H1 (cell line): ENCODE results near the gene WDR31. TPM values are rescaled to one million over a fixed set of nuclear protein-coding genes. Genes with fewer than 3 reads are reported as not detected.

Experiments
- CTCF ChIA-PET: fragments of 300-600 bp; sonication (Branson Sonifier 250); formaldehyde crosslinking; loops from one replicate; lab custom pipeline; 2021; ENCODE audit not compliant: partially characterized antibody; lab: Charles Lee
- POLR2A ChIA-PET: fragments of 300-600 bp; sonication (Branson Sonifier 250); formaldehyde crosslinking; loops from one replicate; lab custom pipeline; 2021; ENCODE audit warnings: inconsistent platforms; ENCODE audit not compliant: partially characterized antibody; lab: Charles Lee
- DNase-seq, 2 experiments: peaks; one replicate each; pipeline versions ENCODE4 v3.0.0 to v3.0.0-alpha.2; 2010 to 2022; ENCODE audit warnings: low spot score in 2 of 2, low read depth in 1 of 2, mixed read lengths in 1 of 2
- FAIRE-seq: peaks from 2 replicates; lab custom pipeline; 2011; peaks lifted over from hg19 to GRCh38; lab: Jason Lieb, UNC
- H2AFZ ChIP-seq: 2 replicates; pipeline ENCODE4 v1.8.1; 2012; ENCODE audit warnings: low read length, inconsistent platforms
- H2AK5ac ChIP-seq: 2 replicates; pipeline ENCODE4 v1.6.1; 2013; ENCODE audit warnings: low read depth, low read length
- H2BK120ac ChIP-seq: replicated peaks from 2 replicates; pipeline ENCODE3; 2013; ENCODE audit warnings: low read depth, low read length, inconsistent platforms
- H2BK12ac ChIP-seq: 2 replicates; pipeline ENCODE4 v1.6.1; 2013; ENCODE audit warnings: low read depth, low read length
- H2BK15ac ChIP-seq: 2 replicates; pipeline ENCODE4 v1.6.1; 2013; ENCODE audit warnings: low read length
- H2BK20ac ChIP-seq: 2 replicates; pipeline ENCODE4 v1.6.1; 2013; ENCODE audit warnings: low read length
- H2BK5ac ChIP-seq: 2 replicates; pipeline ENCODE4 v1.6.1; 2013; ENCODE audit warnings: low read depth, low read length
- H3K14ac ChIP-seq: 2 replicates; pipeline ENCODE4 v1.6.1; 2013; ENCODE audit warnings: inconsistent platforms; ENCODE audit not compliant: insufficient read length
- H3K18ac ChIP-seq: 2 replicates; pipeline ENCODE4 v1.6.1; 2013; ENCODE audit warnings: low read length; ENCODE audit errors: extremely low read depth
- H3K23ac ChIP-seq: 2 replicates; pipeline ENCODE4 v1.6.1; 2013; ENCODE audit warnings: inconsistent platforms; ENCODE audit not compliant: insufficient read length
- H3K23me2 ChIP-seq: 2 replicates; pipeline ENCODE4 v1.6.1; 2013; ENCODE audit warnings: low read depth, low read length
- H3K27ac ChIP-seq: 2 replicates; pipeline ENCODE4 v1.6.1; 2011; ENCODE audit warnings: low read depth, low read length, inconsistent platforms
- H3K27me3 ChIP-seq, 4 experiments: replicated peaks in 1 of 4; 1 replicate in 1 of 4; 2 replicates in 3 of 4; pipeline versions ENCODE4 v1.6.1 to v1.8.1; 2011 to 2013; ENCODE audit warnings: low read length in 3 of 4, mild to moderate bottlenecking in 3 of 4, inconsistent platforms in 2 of 4, mixed read lengths in 2 of 4, moderate library complexity in 1 of 4; ENCODE audit not compliant: control insufficient read depth in 3 of 4, insufficient read depth in 3 of 4; ENCODE audit errors: extremely low read depth in 1 of 4
- H3K36me3 ChIP-seq, 4 experiments: 2 replicates each; pipeline versions ENCODE4 v1.6.1 to v1.8.1; 2011 to 2013; ENCODE audit warnings: mild to moderate bottlenecking in 4 of 4, low read length in 3 of 4, moderate library complexity in 2 of 4, control low read depth in 1 of 4, inconsistent platforms in 1 of 4; ENCODE audit not compliant: insufficient read depth in 4 of 4, control insufficient read depth in 2 of 4
- H3K4ac ChIP-seq: replicated peaks from 2 replicates; pipeline ENCODE3; 2013; ENCODE audit warnings: low read length, low read depth, mixed read lengths, inconsistent platforms; ENCODE audit not compliant: insufficient read length
- H3K4me1 ChIP-seq, 4 experiments: replicated peaks in 1 of 4; 1 replicate in 1 of 4; 2 replicates in 3 of 4; pipeline versions ENCODE4 v1.6.1 to v1.8.1; 2011 to 2013; ENCODE audit warnings: low read length in 3 of 4, inconsistent platforms in 2 of 4, mixed read lengths in 1 of 4; ENCODE audit not compliant: insufficient read depth in 4 of 4, control insufficient read depth in 3 of 4
- H3K4me2 ChIP-seq, 2 experiments: 2 replicates each; pipeline versions ENCODE4 v1.6.1 to v1.8.1; 2011 to 2013; ENCODE audit warnings: low read depth in 2 of 2, low read length in 2 of 2, control low read depth in 1 of 2, inconsistent platforms in 1 of 2, mild to moderate bottlenecking in 1 of 2; ENCODE audit not compliant: insufficient read depth in 1 of 2
- H3K4me3 ChIP-seq, 4 experiments: fragments of 200-600, 300-600 bp in 1 of 4; sonication (generic), shearing (Covaris generic), sonication (Bioruptor Twin) in 1 of 4; 2 replicates each; pipeline versions ENCODE4 v1.5.1 to v1.8.1; 2011 to 2016; ENCODE audit warnings: low read length in 4 of 4, low read depth in 3 of 4, control low read depth in 2 of 4, inconsistent platforms in 2 of 4, mild to moderate bottlenecking in 2 of 4, mixed read lengths in 1 of 4, moderate library complexity in 1 of 4; ENCODE audit not compliant: insufficient read depth in 2 of 4; ENCODE audit errors: extremely low read depth in 1 of 4
- H3K56ac ChIP-seq: replicated peaks from 2 replicates; pipeline ENCODE3; 2013; ENCODE audit warnings: low read depth, mild to moderate bottlenecking, mixed read lengths, low read length, inconsistent platforms; ENCODE audit not compliant: insufficient read length
- H3K79me1 ChIP-seq: 2 replicates; pipeline ENCODE4 v1.6.1; 2013; ENCODE audit warnings: low read depth, low read length, control low read depth
- H3K79me2 ChIP-seq, 2 experiments: 2 replicates each; pipeline versions ENCODE4 v1.6.1 to v1.8.1; 2012 to 2013; ENCODE audit warnings: low read length in 2 of 2, mild to moderate bottlenecking in 2 of 2, inconsistent platforms in 1 of 2; ENCODE audit not compliant: insufficient read depth in 2 of 2, control insufficient read depth in 1 of 2
- H3K9ac ChIP-seq, 4 experiments: replicated peaks in 1 of 4; 1 replicate in 1 of 4; 2 replicates in 3 of 4; pipeline versions ENCODE4 v1.6.1 to v1.8.1; 2011 to 2013; ENCODE audit warnings: low read depth in 3 of 4, low read length in 3 of 4, control low read depth in 2 of 4, mild to moderate bottlenecking in 2 of 4, moderate library complexity in 2 of 4, inconsistent platforms in 1 of 4; ENCODE audit errors: extremely low read depth in 1 of 4
- H3K9me3 ChIP-seq, 2 experiments: 2 replicates each; pipeline versions ENCODE4 v1.6.1 to v1.8.1; 2012 to 2013; ENCODE audit warnings: mild to moderate bottlenecking in 2 of 2, moderate library complexity in 2 of 2, control low read depth in 1 of 2, inconsistent platforms in 1 of 2, low read depth in 1 of 2, low read length in 1 of 2, mixed read lengths in 1 of 2; ENCODE audit not compliant: insufficient read depth in 2 of 2
- H4K20me1 ChIP-seq, 2 experiments: replicated peaks in 1 of 2; 2 replicates each; pipeline versions ENCODE3 to v1.8.1; 2011 to 2013; ENCODE audit warnings: inconsistent platforms in 2 of 2, low read length in 2 of 2, mild to moderate bottlenecking in 1 of 2; ENCODE audit not compliant: insufficient read depth in 2 of 2, control insufficient read depth in 1 of 2
- H4K5ac ChIP-seq: 2 replicates; pipeline ENCODE4 v1.6.1; 2013; ENCODE audit warnings: low read length, low read depth, mixed read lengths, inconsistent platforms; ENCODE audit not compliant: insufficient read length
- H4K8ac ChIP-seq: 2 replicates; pipeline ENCODE4 v1.8.0; 2013; ENCODE audit warnings: mild to moderate bottlenecking, moderate library complexity, low read length, inconsistent platforms; ENCODE audit not compliant: insufficient read depth; ENCODE audit errors: extremely low read depth
- H4K91ac ChIP-seq: replicated peaks from 2 replicates; pipeline ENCODE3; 2013; ENCODE audit warnings: low read length, mixed read lengths, inconsistent platforms; ENCODE audit not compliant: insufficient read length
- ASH2L ChIP-seq: fragments of 200-600, 300-600 bp; sonication (generic); IDR thresholded peaks from one replicate; pipeline ENCODE4 v1.7.1; 2017; ENCODE audit warnings: low read length
- BRCA1 ChIP-seq: IDR thresholded peaks from 2 replicates; pipeline ENCODE4 v1.6.1; 2012; ENCODE audit warnings: low read depth, low read length, improper control_type of control experiment
- CREB1 ChIP-seq: IDR thresholded peaks from 2 replicates; pipeline ENCODE4 v1.6.1; 2012; ENCODE audit warnings: inconsistent platforms
- RBBP5 ChIP-seq: IDR thresholded peaks from 2 replicates; pipeline ENCODE4 v1.7.1; 2012; ENCODE audit warnings: low read depth, mild to moderate bottlenecking, inconsistent platforms, low read length, moderate library complexity, borderline replicate concordance
- SIN3A ChIP-seq, 2 experiments: IDR thresholded peaks in 1 of 2; conservative IDR thresholded peaks in 1 of 2; 2 replicates each; pipeline ENCODE4 v1.6.1; 2011 to 2012; ENCODE audit warnings: low read length in 2 of 2, improper control_type of control experiment in 1 of 2, low read depth in 1 of 2, mild to moderate bottlenecking in 1 of 2
- TBP ChIP-seq: IDR thresholded peaks from 2 replicates; pipeline ENCODE4 v1.6.1; 2011; ENCODE audit warnings: low read depth, low read length, improper control_type of control experiment
- WGBS, 2 experiments: shearing (Covaris generic) in 1 of 2; methylation state at CpG; one replicate each; pipeline versions ENCODE4 v1.1.6 to v1.1.7; 2013 to 2015; ENCODE audit warnings: low lambda C conversion rate in 2 of 2, mixed read lengths in 2 of 2, inconsistent platforms in 1 of 2, low coverage in 1 of 2, missing lambda C conversion rate in 1 of 2; ENCODE audit not compliant: insufficient replicate concordance in 2 of 2, insufficient coverage in 1 of 2, insufficient read length in 1 of 2; ENCODE audit errors: extremely low coverage in 1 of 2, missing lambda C conversion rate in 1 of 2; 5-methylcytosine and 5-hydroxymethylcytosine counted together
- polyA plus RNA-seq, 7 experiments: library from polyadenylated mRNA; depleted of rRNA in 3 of 7; stranded (reverse) in 5 of 7; unstranded in 2 of 7; fragments of >200 nt in 5 of 7; fragments of 200-250 nt in 2 of 7; gene quantifications; 1 replicate in 5 of 7; 2 replicates in 1 of 7; 4 replicates in 1 of 7; pipeline versions ENCODE4 v1.2.1 to v1.2.3, GENCODE V29; 2011 to 2013; ENCODE audit warnings: missing spikeins in 2 of 7, mixed read lengths in 2 of 7
- total RNA-seq: library from RNA; stranded (reverse); fragmentation: NEBNext Ultra II Directional; extraction: Animal tissue kit (Norgen Biotek cat#: 25700); gene quantifications from 2 replicates; pipeline ENCODE4 v1.2.1, GENCODE V29; 2021
- TF ChIP-seq, protein P1 (sequence below): IDR thresholded peaks from 2 replicates; pipeline ENCODE4 v1.6.1; 2012; ENCODE audit warnings: inconsistent platforms

Gene WDR31
- total and polyA plus RNA-seq, 2 of the 8 experiments (the other 6 are each of a cell fraction or from before 2014, with no cell fraction given) = 0.27 to 0.28 TPM

DNA sequence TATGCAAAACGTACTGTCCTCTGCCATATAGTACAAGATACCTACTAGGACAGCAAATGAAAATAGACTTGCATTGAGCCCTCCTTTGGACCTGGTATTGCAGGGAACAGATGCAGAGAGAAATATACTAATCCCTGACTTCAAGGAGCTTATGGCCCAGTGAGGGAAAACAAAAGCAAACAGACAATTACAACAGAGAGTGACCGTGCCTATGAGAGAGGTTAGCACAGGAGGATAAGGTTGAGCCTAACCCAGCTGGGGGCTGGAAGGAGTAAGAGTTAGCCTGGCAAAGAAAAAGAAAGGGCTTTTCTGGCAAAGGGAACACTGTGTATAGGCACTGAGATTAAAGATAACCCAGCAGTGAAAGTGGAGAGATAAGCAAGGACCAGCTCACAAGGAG, 70.2 kb downstream of the WDR31 start:
- Histone ChIP-seq H2BK15ac (no peak overlapping the region), H4K91ac (no peak overlapping the region), H3K79me1 (no peaks in the 10 kb centered on the region), H3K23ac (no peak overlapping the region), H2BK12ac (no peak overlapping the region), H2AK5ac (no peak overlapping the region), H3K56ac (no peak overlapping the region), H3K14ac (no peak overlapping the region), H3K4me2 (no peak overlapping the region), H3K4ac (no peak overlapping the region), H3K9me3 (no peaks in the 10 kb centered on the region), H3K4me3 (no peak overlapping the region), H2BK120ac (no peak overlapping the region), H3K79me2 (no peaks in the 10 kb centered on the region; a peak in 1 of 4 replicates), H4K20me1 (peaks cover 0 to 2% of the 10 kb centered on the region in 2 experiments), H3K4me1 (no peaks in the 10 kb centered on the region), H2AFZ (no peak overlapping the region), H4K8ac (no peak overlapping the region), H3K27me3 (no peaks in the 10 kb centered on the region), H3K18ac (no peak overlapping the region), H2BK20ac (no peak overlapping the region), H3K9ac (no peak overlapping the region), H2BK5ac (no peak overlapping the region), H3K23me2 (peaks cover 2% of the 10 kb centered on the region; the same call in 1 of the 2 replicates), H3K36me3 (peaks cover 3 to 27% (median 16%) of the 10 kb centered on the region in 4 experiments), H3K27ac (no peak overlapping the region), H4K5ac (no peak overlapping the region)
- 93% methylated on average over 2 of the region's 2 CpGs; no CpG with 5 or more reads in 1 of the 2 experiments for WGBS, 2 experiments
- no peak for FAIRE-seq
- no peak for DNase-seq
- ChIA-PET CTCF (interaction anchor here (0.9 to 1.3 kb wide), 2 partner anchors 78 to 140 kb away, joined by 4 read pairs; no protein-coding TSS in a partner anchor), POLR2A (interaction anchor here (1.2 kb wide), 1 partner anchor 48 kb away, joined by 3 read pairs; the partner anchor contains the start of gene SLC31A1)
- TF ChIP-seq CREB1 = no peak
- TF ChIP-seq BRCA1 = no peak
- TF ChIP-seq TBP = no peak
- TF ChIP-seq ASH2L = no peak
- TF ChIP-seq, protein P1, sequence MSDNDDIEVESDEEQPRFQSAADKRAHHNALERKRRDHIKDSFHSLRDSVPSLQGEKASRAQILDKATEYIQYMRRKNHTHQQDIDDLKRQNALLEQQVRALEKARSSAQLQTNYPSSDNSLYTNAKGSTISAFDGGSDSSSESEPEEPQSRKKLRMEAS = no peak
- no peak for TF ChIP-seq SIN3A (conservative IDR thresholded peaks at IDR 0.05 in 1 of 2, IDR thresholded peaks at IDR 0.05 in 1 of 2; ENCODE audit: low read depth in 1 of 2, low read length in 2 of 2)
- TF ChIP-seq RBBP5 = no peak
